ENCODE measurements around the gene PITX2.

- TF ChIP-seq CTCF (optimal IDR thresholded peaks at IDR 0.05 in 1 of 3, IDR thresholded peaks at IDR 0.05 in 1 of 3, conservative IDR thresholded peaks at IDR 0.05 in 1 of 3; ENCODE audit: extremely low read depth in 1 of 3, insufficient read depth in 2 of 3, low read length in 3 of 3), result no peak
- no peak for TF ChIP-seq EZH2 (IDR thresholded peaks at IDR 0.05; ENCODE audit: low read length)
Measured at GRCh38 chr4:110671679-110672078, 48.8 kb upstream of the PITX2 start.

Measured in keratinocyte (primary cell).